Kidney glomerular epithelial cell (primary cell): ENCODE results near the gene VPS33A.
A peak's percentile ranks its signal among the peaks of the same experiment; 100 is the strongest.
"Not testable (repeated sequence)": the region's sequence is repeated elsewhere in the genome, so short reads cannot be mapped to it uniquely, and the experiment has no call there.

Experiments used
- DNase-seq: peaks from one replicate; lab custom pipeline; 2025; lab: John Stamatoyannopoulos, UW

The VPS33A gene

DNA sequence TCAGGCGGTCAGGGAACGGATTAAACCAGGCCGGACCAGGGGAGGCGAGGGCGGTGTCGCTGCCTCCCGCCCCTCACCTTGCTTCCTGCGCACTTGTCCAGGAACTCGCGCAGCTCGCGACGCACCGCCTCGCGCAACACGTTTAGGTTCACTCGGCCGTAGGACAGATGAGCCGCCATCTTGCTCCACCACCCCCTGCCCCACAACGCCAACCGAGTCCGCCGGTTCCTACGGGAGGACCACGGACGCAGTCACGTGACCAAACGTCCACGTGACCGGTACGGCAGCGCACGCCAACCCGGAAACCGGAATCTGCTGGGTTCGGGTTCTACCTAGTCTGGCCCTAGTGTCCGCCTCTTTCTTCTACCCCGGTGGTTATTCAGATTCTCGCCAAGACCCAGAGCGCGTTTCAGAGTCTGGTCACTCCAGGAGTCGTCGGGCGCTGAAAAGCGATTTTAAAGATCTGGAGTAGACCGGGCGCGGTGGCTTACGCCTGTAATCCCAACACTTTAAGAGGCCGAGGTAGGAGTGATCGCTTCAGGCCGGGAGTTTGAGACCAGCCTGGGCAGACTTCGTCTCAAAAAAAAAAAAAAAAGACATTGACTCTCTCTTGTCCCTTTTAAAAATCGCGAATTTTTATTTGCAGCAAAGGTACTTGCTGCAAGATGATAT, at the start of gene VPS33A:
TSS of gene VPS33A (minus strand) at position 265 of the 672 bp plus-strand sequence. CDS start at position 179, 86 bp downstream.
- DNase-seq, result peak; percentile 87

DNA sequence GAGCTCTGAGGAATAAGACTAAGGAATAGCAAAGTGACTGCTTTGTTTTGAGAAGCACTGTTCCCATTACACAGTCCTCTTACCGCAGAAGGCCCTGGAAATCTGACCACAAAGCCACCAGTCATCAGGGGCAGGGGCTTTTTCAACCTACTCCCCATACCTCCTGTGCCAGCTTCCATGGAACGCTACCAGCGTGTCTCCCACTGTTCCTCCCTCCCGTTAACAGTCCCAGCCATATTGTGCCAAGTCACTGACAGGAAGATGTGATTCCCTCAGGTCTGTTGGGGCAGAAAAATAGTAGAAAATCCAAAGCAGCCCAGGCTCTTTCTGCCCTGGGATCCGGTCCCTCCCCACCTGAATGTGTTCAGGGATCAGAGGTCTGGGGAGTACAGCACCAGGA, 46.6 kb upstream of the VPS33A start:
- DNase-seq, result no peak

DNA sequence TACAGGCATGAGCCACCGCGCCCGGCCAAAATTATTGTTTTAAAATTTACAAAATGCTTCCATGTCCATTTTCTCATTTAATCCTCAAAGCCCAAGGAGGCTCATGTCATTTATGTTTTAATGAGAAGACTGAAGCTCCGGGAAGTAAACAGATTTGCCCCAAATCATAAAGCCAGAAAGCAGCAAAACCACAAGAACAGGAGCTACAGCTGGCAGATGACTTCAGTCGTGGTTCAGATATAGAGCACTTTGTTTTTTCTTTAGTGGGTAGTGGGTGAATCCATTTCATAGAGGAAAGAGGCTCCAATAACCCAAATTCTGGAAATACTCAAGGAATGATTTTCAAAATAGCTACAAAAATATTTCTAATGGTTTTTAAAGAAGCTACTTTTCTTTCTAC, 45.4 kb upstream of the VPS33A start:
- no peak for DNase-seq

DNA sequence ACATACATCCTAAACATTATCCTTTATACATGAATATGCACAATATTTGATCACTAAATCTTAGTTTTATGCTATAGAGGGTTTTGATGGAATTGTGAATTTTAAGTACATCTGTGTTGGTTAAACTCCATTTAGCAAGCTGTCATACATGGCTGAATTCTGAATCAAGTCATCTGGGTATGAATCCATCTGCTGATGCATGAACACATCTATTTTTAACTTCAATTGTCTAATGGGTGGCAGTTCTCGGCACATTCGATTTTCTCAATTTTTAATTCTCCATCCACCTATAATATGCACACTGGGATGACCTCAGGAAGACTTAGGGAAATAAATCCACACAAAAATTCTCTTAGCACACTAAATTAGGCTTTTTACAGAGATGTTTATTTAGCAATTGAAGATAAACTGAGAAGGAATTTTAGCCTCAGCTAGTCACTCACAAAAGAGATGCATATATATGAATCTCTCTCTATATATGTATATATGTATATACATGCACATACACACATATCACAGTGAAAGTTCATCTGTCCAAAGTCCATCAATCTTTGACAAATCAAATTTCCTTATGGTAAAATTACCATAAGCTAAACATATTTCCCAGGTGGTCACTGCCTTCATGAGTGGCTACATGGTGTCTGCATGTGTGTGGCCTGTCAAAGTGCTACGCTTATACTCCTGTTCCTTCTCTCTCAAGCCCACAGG, 44.5 kb upstream of the VPS33A start:
- peak; percentile 41 for DNase-seq

DNA sequence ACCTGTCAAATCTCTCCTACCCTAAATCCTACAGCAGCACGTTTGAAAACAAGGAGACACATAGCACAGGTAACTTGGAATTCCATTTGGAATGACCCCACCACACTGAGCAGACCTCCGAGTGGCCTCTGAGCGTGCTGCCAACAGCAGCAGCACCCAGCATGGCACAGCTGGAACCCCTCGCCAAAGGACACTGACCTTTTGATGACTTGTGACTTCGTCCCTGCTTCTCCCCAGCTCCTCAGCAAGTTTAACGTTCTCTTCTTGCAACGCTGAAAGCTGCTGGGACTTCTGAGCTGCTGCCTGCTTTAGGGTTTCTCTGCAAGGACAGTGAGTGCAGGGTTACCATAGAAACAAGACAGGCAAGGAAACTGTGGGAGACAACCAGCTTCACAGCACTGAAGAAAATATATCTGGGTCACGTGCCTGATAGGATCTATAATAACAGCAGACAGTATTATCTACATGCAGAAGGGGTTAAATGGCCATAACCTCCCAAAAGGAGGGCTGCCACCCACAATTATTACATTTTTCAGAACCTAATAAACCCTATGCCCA, 43.3 kb upstream of the VPS33A start:
- no peak for DNase-seq

DNA sequence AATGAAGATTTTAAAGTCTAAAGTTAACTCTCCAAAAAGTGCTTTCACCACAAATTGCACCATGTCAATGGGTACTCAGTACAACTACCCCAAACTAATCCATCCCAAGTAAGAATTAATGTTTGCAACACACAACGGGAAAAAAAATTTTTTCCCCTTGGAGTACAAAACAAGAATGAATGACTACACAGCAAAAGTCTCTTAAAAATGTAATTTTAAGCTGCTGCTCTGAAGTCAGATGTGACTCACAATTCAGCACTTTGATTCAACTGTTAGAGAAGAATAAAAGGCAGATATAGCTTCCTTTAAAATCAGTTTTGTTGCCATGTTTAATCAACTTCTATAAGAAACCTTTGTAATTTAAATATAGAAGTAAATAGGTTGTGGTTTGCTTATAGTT, 42.5 kb upstream of the VPS33A start:
- DNase-seq, result no peak

DNA sequence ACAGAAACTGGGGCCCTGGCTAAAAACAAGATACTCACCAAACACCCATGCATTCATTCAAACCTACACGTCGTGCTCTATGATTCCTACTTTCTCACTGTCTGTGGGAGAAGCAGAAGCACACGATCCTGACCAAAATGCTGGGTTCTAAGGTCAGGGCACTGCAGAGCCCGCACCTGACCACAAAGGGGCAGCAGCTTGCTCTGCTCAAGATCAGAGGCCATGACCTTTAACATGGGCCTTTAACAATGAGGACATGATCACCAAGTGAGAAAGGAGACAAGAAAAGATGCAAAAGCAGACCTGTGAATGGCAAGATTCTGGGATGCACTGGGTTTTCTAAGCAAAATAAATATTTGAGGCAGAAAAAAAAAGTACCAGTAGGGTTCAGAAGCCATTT, 40.1 kb upstream of the VPS33A start:
- no peak for DNase-seq

DNA sequence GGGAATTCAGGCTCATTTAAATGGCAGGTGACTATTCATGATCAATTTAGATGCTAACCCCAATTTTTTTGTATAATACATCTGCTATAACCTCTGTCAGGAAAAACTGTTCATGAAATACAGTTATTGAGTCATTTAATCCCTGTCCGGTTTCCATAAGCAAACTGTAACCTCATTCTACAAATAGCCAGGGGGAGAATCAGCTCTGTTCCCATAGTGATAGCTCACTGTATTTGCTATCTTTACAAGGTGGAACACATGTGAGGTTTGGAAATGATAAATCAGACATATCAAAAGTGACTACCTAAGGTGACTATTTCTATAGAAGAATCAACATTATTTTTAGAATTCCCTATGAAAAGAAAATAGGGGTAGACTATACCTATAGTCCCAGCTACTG, 38.6 kb upstream of the VPS33A start:
- no peak for DNase-seq

DNA sequence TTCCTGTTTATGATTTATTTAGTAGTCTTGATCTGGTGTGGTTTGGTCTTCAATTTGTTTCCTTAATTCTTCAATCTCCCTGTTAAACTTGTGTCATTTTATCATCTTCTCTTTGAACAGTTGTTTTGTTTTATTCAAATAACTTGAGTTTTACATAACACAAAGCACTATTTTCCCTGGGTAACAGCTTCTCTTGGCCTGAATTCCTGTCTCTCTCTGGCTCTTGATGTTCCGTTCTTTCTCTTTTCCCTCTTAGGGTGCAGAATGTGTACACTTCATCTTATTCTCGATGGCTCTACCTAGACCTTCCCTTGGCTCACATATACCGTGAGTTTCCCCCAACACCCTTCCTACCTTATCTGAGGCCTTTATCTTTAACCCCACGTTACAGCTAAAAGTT, 36.8 kb upstream of the VPS33A start:
- no peak for DNase-seq

DNA sequence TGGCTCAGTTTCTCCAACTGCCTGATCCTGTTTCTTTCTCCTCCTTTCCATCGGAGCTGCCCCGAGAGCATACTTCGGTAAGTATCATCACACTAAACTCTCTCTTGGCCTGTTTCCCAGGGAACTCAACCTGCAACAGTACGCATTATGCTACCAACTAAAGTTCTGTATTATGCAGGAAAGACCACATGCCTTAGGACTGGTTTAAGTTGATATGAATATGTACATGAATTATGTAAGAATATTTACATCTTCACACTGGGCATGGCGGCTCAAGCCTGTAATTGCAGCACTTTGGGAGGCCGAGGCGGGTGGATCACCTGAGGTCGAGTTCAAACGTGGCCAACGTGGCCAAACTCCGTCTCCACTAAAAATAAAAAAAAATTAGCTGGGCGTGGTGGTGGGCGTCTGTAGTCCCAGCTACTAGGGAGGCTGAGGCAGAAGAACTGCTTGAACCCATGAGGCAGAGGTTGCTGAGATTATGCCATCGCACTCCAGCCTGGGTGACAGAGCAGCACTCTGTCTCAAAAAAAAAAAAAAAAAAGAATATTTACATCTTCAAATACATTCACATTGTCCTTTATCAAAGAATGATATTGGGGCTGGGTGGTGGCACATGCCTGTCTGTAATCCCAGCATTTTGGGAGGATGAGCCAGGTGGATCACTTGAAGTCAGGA, 31.9 kb upstream of the VPS33A start:
- no peak for DNase-seq

DNA sequence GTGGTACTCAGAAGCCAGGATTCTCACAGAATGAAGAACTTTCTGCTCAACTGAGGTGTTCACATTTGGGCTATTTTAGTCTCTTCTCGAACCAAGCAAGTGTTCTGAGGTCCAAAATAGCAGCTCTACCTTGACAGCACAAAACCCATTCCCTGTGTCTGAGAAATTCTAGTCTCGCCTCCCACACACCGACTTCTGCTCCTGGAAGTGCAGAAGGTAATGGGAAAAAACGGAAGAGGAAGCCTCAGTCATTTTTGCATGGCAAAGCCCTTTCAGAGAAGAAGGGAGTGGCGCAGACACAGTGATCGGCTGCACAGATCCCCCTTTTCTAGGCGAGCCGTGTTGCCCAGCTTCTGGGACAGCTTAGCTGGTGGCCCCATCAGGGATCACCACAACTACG, 31.2 kb upstream of the VPS33A start:
- no peak for DNase-seq

DNA sequence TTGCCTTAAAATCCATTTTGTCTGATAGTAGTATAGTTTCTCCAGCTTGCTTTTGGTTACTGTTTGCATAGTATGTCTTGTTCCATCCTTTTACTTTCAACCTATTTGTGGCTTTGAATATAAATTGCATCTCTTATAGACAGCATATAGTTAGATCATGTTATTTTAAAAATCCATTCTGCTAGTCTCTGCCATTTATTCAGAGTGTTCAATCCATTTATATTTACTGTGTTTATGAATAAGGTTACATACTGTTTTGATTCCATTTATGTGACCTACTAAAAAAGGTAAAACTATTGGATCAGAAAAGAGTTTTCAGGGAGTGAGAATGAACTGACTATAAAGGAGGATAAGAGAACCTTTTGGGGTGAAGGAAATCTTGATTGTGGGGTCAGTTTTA, 29.6 kb upstream of the VPS33A start:
- no peak for DNase-seq

DNA sequence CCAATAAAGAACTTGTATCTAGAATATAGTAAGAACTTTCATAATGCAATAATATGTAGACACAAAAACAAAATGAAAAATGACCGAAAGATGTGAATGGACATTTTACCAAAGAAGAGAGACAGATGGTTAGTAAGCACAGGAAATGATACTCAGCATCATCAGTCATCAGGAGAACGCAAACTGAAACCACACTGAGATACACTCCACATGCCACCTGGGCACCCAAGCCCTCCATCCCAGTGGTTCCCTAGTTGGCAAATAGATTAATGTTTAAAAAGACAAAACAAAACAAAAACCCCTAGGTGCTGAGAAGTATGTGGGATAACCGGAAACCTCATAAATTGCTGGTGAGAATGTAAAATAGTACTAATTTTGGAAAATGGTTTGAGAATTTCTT, 26.8 kb upstream of the VPS33A start:
- DNase-seq, result no peak

DNA sequence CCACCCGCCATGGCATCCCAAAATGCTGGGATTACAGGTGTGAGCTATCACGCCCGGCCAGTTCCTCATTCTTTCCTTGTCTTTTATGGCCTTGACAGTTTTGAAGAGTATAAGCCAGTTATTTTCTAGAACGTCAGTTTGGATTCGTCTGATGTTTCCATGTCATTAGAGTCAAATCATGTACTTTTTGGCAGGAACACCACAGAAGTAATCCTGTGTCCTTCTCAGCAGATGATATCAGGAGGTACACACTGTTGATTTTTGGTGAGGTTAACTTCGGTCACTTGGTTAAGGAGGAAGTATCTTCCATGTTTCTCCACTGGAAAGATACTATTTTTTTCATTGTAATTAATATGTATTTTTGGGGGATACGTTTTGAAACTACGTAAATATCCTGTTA, 25.1 kb upstream of the VPS33A start:
- no peak for DNase-seq

DNA sequence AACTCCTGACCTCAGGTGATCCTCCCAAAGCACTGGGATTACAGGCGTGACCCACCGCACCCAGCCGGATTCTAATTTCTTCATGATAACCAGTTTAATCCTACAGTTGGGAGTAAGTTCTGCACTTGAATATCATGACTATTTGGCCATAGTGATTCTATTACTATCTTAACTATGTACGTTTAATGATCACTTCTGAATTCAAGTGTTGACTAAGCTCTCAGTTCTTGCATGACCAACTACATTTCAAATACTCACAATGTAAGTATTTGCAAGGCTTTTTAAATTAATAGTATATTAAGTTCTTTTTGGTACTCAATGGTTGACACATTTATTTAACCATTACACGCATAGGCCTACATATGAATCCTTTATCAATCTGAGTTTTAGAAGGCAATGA, 17.4 kb upstream of the VPS33A start:
- no peak for DNase-seq

DNA sequence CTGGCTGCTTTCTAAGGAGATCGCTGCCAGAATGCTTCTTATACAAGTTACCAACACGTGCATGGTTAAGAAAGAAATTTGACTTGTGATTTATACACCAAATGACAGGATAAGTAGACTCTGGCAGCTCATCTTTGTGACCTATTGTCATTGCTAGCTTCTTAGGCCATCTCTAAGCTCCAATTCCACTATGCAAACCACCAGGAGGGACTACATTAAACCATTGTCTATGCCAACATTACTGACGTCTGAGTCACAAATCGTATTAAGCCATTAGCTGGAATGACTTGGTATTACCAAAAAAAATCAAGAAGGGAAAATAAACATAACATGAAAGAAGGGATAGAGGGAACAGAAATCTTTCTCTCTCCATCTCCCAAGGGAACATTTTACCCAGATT, 15.8 kb upstream of the VPS33A start:
- no peak for DNase-seq

DNA sequence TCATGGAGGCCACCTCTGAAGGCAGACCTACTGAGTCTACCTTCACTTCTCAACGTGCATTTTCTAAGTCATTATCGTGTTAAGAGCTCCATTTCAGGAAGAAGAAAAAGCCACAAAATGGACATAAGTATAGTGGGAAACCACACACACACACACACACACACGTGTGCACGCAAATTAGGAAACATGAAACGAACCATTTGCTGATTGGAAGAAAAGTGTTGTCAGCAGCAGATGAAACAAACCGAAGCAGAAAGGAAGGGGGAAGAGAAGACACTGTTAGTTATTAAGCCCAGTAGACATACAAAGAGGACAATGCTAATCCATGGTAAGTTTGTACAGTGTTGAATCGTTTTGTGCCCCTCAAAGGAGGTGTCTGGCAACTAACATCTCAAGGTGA, 9.9 kb upstream of the VPS33A start:
- no peak for DNase-seq

DNA sequence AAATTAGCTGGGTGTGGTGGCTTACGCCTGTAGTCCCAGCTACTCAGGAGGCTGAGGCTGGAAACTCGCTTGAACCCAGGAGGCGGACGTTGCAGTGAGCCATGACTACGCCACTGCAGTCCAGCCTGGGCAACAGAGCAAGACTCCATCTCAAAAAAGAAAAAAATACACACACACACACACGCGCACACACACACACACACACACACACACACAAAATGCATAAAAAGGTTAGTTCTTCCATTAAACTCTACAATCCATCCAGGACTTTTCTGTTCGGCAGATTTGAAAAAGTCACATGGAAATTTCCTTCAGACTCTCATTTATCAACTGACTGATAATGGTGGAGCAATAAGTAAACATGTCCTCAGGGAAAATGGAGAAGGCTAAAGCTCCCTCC, 9.2 kb upstream of the VPS33A start:
- no peak for DNase-seq

DNA sequence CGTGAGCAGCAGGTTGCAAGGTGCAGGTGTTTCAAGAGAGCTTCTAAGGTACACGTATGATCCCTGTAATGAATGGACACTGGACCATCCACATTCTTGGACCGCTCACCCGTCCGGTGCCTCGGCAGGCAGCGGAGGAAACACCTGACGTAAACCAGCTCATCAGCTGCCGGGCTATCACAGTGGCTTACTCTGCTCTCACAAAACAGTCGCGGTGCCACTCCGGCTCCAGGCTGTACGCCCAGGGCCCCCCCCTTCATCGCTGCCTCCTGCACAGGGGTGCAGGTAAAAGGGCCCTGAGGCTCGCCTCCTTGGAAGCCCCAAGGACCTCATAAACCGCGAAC, 436 bp downstream of the VPS33A start:
- DNase-seq, result no peak

DNA sequence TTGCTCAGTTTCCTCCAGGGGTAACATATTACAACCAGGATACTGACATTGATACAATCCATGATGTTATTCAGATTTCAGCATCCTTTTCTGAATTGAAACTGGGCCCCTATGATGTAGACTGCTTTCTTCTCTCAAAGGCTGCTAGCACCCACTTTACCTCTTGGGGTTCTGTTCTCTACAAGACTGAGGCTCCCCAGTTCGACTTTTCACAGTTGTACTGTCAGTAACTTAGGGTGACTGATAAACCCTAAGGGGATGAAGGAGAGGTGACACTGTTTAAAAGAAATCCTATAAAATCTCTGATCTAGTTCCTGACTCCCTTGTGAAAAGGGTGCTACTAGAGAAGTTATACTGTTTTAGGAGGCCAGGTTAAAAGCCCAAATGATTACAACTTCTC, 818 bp downstream of the VPS33A start:
- DNase-seq, result no peak

DNA sequence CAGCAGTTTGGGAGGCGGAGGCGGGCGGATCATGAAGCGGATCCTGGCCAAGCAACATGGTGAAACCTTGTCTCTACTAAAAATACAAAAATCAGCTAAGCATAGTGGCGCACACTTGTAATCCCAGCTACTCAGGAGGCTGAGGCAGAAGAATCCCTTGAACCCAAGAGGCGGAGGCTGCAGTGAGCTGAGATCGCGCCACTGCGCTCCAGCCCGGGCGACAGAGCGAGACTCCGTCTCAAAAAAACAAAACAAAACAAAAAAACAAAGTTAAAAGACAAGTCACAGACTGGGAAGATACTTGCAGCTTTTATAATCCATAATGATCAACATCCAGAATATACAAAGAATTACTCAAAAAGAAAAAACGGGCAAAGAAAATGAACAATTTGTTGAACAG, 5.6 kb downstream of the VPS33A start:
- DNase-seq, result not testable (repeated sequence)

DNA sequence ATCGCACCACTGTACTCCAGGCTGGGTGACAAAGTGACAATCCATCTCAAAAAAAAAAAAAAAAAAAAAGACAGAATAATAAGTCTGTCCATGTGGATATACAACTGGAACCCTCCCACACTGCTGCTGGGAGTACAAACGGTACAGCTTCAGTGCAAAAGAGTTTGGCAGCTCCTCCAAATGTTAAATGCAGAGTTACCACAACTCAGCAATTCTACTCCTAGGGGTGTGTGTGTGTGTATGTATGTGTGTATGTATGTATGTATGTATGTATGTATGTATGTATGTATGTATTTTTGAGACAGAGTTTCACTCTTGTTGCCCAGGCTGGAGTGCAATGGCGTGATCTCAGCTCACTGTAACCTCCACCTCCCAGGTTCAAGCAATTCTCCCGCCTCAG, 7.4 kb downstream of the VPS33A start:
- DNase-seq, result not testable (repeated sequence)

DNA sequence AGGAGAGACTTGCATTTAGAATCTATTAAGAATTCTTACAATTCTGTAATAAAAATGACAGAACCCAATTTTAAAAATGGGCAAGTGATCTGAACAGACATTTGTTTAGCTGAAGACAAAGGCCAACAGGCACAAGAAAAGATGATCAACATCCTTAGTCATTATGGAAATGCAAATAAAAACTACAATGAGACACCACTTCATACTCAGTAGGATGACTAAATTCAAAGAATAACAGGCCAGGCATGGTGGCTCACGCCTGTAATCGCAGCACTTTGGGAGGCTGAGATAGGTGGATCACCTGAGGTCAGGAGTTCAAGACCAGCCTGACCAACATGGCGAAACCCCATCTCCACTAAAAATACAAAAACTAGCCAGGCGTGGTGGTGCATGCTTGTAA, 7.8 kb downstream of the VPS33A start:
- not testable (repeated sequence) for DNase-seq
